ENCODE measurements around the gene PINLYP. TPM values are rescaled to one million over a fixed set of nuclear protein-coding genes. Genes with fewer than 3 reads are reported as not detected.
"Not testable (repeated sequence)": the region's sequence is repeated elsewhere in the genome, so short reads cannot be mapped to it uniquely, and the experiment has no call there.

The PINLYP gene
- total RNA-seq, 1 donor from 2014 or later, result 2.5 TPM

DNA sequence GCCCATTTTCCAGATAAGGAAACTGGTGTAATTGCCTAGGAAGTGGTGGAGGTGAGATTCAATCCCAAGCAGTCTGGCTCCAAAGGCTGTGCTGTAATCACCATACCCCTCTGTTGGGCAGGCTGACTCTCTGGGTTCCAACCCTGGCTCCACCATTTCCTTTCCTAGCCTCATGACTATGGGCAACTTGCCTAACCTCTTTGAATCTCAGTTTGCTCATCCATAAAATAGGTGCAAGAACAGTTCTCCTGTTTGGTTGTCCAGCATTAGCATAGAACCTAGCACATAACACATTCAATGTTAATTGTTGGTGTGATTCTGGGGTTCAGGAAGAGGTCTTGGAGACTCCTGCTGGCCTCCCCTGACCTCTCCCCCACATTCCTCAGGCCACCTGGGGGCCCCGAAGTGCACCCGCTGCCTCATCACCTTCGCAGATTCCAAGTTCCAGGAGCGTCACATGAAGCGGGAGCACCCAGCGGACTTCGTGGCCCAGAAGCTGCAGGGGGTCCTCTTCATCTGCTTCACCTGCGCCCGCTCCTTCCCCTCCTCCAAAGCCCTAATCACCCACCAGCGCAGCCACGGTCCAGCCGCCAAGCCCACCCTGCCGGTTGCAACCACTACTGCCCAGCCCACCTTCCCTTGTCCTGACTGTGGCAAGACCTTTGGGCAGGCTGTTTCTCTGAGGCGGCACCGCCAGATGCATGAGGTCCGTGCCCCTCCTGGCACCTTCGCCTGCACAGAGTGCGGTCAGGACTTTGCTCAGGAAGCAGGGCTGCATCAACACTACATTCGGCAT, 23.0 kb downstream of the PINLYP start:
- DNase-seq (ENCODE audit: extremely low read depth, low read depth, low spot score), result no peak

- no peak for DNase-seq (ENCODE audit: extremely low read depth, low read depth, low spot score)
Observed at GRCh38 chr19:43599635-43600295, 24.2 kb downstream of the PINLYP start.

- DNase-seq (ENCODE audit: extremely low read depth, low read depth, low spot score), result not testable (repeated sequence)
Observed at GRCh38 chr19:43600326-43600725, 24.7 kb downstream of the PINLYP start.

GRCh38 chr19:43605875-43606568, 30.4 kb downstream of the PINLYP start:
- no peak for DNase-seq (ENCODE audit: extremely low read depth, low read depth, low spot score)

GRCh38 chr19:43606569-43607229, 31.1 kb downstream of the PINLYP start:
- DNase-seq (ENCODE audit: extremely low read depth, low read depth, low spot score), result no peak

DNA sequence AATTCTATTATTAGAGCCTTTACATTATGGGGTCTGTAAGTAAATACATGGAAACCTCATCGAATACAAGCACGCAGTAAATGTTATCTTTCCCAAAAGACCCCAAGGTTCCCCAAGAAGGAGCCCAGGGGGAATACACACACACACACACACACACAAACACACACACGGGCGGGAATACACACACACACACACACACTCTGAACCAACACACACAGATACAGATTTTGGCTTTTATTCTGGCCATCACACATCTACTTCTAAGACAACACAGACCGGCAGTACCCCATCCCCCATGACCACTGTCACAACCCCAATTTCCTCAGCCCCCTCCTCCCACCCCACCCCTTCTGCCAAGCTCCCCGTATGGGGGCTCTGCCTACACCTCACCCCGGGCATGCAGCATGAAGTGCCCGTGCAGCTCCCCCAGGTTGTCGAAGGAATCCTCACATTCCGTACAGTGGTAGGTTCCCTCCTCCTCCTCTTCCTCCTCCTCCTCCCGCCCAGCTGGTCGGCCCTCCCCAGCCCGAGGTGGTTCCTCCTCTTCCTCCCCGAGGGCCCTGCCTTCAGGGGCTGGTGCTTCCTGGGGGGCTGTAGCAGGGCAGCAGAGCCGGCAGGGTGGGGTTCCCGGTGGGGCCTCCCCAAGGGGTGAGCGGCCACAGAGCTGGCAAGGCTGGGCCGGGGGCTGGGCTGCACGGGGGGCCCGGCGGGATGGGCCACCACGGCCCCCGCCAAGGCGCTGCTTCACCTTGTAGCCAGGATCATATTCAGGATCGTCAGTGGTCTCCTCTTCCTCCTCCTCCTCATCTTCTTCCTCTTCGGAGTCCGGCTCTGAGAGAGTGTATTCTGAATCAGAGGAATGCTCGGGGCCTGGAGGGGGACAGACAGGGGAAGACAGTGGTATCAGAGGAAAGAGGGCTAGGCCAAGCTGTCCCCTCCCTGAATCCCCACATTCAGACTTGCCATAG, 31.9 kb downstream of the PINLYP start:
- DNase-seq (ENCODE audit: extremely low read depth, low read depth, low spot score), result no peak

- DNase-seq (ENCODE audit: extremely low read depth, low read depth, low spot score), result no peak
Observed at GRCh38 chr19:43609872-43610271, 34.3 kb downstream of the PINLYP start.

DNA sequence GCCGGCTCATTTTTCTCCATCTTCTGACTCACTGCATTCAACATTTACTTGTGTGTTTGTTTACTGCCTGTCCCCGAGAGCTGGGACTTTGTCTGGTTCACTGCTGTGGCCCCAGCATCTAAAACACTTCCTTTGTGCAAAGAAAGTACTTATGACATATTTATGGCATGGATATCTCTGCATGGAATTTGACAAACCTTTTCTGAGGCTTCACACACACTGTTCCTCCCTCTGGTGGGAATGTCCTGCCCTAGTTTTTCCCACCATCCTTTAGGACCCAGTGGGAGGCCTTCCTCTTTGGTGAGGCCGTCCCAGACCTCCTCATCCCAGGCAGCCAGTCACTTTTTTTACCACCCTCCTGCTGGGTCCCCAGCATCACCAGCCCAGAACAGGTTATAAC, 34.9 kb downstream of the PINLYP start:
- no peak for DNase-seq (ENCODE audit: extremely low read depth, low read depth, low spot score)

- DNase-seq (ENCODE audit: extremely low read depth, low read depth, low spot score), result no peak
Observed at GRCh38 chr19:43611788-43612187, 36.2 kb downstream of the PINLYP start, which contains the start of gene SRRM5. Gene SRRM5, plus strand, starts transcription at chr19:43612088. Its CDS starts 34 bp downstream, at chr19:43612122.

DNA sequence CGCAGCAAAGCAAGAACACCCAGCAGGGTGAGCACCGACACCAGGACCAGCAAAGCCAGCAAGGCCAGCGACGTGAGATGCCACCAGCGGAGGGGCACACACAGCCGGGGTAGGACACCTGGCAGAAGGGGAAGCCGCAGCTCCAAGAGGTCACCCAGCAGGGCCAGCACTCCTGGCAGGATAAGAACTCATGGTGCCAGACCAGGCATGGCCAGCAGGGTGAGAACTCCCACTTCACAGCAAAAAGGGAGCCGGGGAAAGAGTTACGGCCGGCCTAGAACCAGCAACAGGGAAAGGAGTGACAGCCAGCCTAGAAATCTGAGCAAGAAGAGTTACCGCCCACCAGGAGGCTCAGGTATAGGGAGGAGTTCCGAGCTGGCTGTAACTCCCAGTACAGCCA, 36.8 kb downstream of the PINLYP start:
- no peak for DNase-seq (ENCODE audit: extremely low read depth, low read depth, low spot score)

DNA sequence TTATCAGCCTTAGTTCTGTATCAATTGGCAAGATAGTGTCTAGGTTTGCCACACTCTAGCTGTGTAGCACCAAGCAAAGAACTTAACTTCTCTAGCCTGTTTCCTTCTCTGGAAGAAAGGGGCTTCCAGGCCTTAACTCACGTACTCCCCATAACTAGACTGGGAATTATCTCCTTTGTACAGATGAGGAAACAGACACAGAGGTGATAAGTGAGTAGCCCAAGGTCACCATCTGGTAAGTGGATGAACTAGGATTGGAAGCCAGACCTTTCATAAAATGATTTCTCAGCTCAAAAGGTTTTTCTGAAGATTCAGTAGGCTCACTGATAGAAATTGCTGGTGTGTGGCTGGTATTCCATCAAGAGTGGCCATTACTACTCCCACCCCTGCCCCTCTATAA, 40.7 kb downstream of the PINLYP start:
- DNase-seq (ENCODE audit: extremely low read depth, low read depth, low spot score), result no peak

DNA sequence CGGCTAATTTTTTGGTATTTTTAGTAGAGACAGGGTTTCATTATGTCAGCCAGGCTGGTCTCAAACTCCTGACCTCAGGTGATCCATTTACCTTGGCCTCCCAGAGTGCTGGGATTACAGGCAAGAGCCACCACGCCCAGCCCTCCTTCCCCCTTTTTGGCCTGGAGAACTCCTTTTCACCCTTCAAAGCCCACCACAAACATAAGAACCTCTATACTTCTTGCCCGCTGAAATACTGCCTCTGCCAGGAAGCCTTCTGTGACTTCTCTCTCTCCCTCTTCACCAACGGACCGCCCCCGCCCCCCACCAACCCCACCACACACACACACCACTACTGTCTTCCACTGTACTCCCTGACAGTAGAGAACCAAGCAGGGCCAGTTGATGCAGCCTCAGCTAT, 41.4 kb downstream of the PINLYP start:
- DNase-seq (ENCODE audit: extremely low read depth, low read depth, low spot score), result no peak

DNA sequence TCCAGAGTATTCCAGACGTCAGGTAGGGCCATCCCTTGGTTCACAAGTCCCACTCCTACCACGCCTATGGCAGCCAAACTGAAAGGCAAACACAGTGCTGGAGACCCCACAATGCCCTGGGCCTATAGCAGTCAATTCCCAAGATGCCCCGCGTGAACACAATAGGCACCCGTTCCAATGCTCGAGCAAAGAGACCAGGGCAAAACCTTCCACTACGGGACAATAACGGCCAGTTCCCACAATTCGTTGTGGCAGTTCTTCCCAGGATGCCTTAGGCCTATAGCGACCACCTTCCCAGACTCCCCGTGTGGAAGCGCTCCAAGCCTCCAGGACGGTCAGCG, 43.3 kb downstream of the PINLYP start:
- no peak for DNase-seq (ENCODE audit: extremely low read depth, low read depth, low spot score)

DNA sequence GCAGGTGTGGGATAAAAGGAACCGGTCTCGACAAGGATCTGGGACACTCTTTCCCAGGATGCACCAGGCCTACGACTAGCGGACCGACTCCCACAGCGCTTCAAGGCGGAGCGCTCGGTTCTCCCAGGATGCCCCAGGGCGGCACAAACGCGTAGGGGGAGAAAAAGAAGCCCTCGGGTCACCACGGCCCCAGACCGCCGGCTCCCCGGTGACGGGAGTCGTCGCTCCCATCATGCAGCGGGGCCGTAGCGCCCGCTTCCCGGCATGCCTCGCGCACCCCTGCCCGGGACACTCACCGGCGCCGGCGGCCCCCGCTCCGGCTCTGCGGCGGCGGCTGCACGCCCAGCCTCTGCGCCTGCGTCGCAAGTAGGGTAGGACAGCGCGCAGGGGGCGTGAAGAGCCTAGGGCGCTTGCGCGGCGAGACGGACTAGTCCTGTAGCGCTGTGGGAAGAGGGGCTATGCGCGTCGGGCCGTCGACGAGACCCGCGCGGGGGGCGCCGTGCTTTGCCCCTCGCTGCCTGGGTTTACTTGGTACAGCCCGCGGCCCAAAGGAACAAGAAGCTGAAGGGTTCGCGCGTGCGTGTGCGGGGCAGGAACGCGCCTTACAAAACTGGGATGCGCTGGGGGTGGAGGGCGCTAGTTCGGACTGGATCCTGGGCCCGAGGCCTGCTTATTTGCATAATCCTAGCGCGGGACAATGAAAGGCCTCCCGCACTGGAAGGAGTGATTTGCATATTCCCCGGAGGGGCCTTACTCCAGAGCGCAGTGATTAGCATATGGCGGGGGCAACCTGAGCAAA, 43.9 kb downstream of the PINLYP start, which contains the start of gene ZNF428:
Gene ZNF428, minus strand, starts transcription at position 368 of the 799 bp plus-strand sequence. CDS start 5,325 bp downstream, outside the sequence.
- DNase-seq (ENCODE audit: extremely low read depth, low read depth, low spot score), result peak; percentile 4

DNA sequence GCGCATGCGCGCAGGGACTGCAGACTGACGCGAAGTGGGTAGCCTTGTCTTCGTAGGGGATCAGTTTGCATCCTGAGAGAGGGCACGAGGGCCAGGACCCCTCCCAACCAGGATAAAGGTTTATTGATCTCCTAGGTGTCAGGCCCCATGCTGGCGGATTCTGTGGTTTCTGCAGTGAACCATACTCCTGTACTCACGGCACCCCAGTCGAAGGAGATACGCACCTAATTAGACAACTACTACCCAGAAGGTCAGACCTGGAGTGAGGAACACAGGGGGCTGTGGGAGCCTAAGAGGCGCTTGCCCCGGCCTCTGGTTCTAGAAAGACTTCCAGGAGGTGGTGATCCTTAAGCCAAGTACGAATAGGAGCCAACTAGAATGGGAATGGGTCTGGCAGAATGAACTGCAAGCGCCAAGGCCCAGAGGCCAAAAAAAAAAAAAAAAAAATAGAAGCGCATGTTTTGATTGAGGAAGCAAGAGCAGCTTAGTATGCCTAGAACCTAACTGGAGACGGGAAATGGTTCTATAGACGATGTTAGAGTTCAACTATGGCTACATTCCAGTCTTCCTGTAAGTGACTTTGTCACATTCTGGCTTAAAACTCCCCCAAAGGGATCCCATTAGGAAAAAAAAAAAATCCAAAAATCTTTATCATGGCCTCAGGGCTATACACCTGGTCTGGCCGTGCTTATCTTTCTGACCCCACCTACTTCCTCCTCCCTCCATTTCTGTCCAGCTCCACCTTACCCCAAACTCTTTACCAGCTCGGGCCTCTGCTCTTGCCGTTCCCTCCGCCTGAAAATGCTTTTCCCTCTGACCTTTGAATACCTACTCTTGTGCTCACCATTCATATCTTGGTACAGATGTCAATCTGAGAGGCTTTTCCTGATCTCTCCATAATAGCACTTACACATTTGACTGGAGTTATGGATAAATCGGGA, 44.7 kb downstream of the PINLYP start:
- no peak for DNase-seq (ENCODE audit: extremely low read depth, low read depth, low spot score)

- no peak for DNase-seq (ENCODE audit: extremely low read depth, low read depth, low spot score)
Observed at GRCh38 chr19:43622070-43622469, 46.5 kb downstream of the PINLYP start.

DNA sequence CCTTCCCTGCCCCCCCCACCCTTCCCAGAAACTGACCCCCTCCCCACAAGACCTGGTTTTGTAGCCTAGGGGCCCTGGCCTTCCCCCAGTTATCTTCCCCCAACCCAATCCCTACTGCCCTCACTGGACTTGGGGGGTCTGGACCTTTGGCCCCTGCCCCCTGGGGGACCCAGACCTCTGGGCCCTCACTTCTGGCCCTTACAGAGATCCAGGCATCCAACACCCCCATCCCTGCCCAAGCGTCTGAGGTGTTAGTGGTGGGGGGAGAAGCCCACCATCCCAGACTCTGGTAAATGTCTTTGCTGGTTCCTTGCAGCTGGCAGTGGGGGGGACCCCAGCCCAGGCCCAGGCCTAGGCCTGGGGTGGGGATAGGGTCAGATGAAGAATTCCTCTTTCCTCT, 47.4 kb downstream of the PINLYP start:
- no peak for DNase-seq (ENCODE audit: extremely low read depth, low read depth, low spot score)
